ENCODE data around the gene SLC7A5.
"Not testable (repeated sequence)": the region's sequence is repeated elsewhere in the genome, so short reads cannot be mapped to it uniquely, and the experiment has no call there.

SLC7A5 gene

DNA sequence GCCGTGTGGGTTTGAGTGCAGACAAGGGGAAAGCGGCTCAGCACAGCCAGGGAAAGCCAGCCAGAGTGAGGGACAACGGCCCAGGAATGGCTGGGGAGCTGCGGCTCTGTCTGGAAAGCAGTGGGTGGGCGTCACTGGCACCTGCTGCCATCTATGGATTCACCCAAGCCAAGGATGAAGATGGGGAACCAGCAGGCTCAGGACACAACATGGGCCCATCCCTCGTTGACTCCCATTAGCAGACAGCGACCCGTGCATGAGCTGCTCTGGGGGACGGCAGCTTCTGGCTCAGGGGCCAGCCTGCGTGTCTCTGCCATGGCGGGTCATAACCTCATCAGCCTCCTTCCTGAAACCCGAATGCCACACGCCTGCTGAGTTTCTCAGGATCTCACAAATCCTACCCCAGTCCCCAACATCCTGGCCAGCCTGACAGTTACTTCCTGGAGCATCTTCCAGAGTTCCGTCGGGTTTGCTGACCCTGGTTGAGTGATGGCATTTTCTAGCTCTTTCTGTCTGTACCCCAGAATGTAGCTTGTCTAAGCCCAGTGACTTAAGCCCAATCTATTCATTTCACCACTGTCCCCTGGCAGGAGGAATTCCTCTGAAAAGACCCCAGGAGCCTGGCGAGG lies 50.7 kb downstream of the SLC7A5 start:
- no peak for DNase-seq

DNA sequence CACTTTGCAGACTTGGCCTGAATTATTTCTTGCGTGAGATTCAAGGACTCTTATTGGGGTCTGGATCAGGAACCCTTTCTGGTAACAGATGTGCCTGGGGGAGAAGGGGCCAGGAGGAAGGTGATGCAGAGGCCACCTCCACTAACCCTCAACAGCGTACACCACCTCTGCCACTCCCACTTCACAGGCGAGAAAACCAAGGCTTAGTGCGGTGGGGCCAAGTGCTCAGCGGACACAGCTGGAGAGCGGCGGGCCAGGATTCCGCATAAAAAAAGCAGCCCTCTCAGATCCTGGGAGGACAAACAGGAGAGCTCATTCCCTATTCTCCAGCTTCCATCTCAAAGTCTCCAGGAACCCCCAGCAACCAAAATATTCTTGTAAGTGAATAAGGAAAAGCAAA lies 51.4 kb downstream of the SLC7A5 start:
- no peak for DNase-seq

DNA sequence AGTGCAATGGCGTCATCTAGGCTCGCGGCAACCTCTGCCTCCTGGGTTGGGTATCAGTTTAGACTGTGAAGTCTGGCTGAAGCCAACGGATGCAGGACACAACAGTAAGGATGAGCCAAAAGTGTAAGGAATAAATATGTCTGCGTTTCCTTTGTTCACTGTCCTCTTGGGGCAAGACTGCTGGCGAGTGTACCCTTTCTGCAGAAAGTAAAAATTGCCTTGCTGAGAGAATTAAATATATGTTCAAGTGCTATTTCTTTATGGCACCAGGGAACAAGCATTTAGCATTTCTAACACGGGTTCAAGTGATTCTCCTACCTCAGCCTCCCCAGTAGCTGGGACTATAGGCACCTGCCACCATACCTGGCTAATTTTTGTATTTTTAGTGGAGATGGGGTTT lies 51.9 kb downstream of the SLC7A5 start:
- not testable (repeated sequence) for DNase-seq

DNA sequence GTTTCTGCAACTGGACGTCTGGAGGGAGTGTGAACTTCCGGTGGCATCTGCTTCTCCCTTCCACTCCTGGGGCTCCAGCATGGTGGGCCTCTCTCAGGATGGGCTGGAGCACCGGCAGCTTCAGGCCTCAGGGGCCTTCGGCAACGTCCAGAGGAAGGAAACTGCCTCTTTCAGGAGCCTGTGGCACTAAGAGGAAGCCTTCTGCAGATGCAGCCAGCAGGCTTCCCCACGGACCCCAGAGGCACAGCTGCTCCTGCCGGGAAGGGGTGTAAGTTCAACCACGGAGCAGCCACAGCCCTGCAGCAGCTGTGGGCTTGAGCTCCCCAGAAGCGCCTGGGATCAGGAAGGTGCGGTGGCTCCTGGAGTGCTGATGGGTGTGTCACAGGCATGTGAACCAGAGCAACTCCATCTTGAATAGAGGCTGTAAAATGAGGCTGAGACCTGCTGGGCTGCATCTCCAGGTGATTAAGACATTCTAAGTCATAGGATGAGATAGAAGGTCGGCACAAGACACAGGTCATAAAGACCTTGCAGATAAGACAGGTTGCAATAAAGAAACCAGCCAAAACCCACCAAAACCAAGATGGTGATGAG lies 52.7 kb downstream of the SLC7A5 start:
- no peak for DNase-seq

GRCh38 chr16:87815567-87815966 lies 53.7 kb downstream of the SLC7A5 start:
- DNase-seq, result no peak

GRCh38 chr16:87812200-87812656 lies 57.1 kb downstream of the SLC7A5 start:
- no peak for DNase-seq

DNA sequence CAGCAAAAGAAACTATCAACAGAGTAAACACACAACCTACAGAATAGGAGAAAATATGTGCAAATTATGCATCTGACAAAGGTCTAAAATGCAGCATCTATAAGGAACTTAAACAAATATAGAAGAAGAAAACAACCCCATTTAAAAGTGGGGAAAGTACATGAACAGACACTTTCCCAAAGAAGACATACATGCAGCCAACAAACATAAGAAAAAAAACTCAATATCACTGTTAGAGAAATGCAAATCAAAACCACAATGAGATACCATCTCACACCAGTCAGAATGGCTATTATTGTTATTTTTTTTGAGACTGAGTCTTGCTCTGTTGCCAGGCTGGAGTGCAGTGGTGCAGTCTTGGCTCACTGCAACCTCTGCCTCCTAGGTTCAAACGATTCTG lies 57.9 kb downstream of the SLC7A5 start:
- DNase-seq, result not testable (repeated sequence)

GRCh38 chr16:87809150-87809902 lies 60.0 kb downstream of the SLC7A5 start:
- DNase-seq, result no peak

GRCh38 chr16:87808108-87808507 lies 61.2 kb downstream of the SLC7A5 start:
- DNase-seq, result no peak

DNA sequence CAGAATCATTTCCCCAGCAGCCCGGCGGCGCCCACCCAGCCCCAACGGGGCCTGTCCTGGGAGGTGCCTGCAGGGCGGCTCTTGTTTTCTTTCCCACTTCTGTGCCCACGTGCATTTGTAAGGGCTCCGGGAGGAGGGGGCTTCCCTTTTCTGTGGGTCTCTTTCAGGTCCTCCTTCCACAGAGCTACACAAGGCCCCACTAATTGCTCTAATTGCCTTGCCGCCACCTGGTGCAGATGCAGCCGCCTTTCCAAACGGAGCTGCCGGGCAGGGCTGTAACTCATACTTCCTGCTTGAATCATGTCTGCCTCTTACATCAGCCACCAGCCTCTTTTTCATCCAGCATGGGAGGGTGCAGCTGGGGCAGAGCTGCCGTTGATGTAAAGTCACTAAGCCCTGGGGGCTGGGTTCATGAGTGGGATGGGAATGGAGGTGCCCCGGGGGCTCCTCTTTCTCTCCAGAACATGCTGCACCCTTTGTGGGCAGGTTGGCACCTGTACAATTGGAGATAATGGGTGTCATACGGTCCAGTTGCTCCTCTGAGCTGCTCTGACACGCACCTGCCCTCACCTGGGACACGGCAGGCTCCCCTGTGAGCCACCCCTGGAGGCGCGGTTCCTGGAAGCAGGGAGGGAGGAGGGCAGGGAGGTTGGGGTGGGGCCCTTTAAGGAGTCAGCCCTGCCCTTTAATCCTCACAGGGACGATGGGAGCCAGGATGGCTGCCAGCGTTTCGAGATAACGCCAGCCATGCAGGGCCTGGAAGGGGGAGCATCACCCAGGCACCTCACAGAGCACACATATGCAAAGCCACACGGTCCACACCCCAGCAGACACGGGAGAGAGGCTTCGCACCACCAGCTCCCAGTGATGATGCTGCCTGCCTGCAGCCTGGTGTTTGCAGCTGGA lies 62.4 kb downstream of the SLC7A5 start:
- peak; percentile 66 for DNase-seq

DNA sequence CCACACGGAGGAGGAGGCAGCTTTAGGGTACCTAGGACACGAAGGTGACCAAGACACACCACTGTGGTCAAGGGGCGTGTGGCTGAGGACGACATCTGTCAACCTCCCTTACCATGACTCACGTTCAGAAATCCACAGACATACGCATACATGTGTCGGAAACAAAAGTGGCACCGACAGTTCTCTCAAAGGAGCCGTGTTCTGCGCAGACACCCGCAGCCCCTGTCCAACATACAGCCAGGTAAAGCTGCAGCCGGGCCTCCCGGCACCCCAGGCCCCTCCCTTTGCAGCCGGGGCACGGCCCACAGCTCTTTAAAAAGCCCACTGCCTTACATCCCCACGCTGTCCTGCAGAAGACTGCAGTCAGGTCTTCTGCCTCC lies 63.1 kb downstream of the SLC7A5 start:
- DNase-seq, result peak; percentile 49

DNA sequence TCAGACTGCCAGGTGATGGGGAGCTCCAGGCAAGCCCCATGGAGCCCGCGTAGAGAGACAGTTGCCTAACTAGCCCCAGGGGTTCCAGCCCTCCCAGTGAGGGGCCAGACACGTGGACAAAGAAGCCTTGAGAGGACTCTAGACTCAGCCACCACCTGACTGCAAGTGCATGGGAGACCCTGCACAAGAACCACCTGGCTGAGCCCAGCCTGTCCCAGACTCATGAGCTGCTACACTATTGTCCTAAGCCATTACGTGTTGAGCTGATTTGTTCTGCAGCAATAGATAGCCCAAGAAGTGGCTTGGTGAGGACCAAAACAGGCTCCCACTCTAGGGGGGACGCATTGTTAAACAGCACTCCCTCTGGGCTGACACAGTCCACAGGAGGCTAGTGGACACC lies 65.9 kb downstream of the SLC7A5 start:
- DNase-seq, result no peak

DNA sequence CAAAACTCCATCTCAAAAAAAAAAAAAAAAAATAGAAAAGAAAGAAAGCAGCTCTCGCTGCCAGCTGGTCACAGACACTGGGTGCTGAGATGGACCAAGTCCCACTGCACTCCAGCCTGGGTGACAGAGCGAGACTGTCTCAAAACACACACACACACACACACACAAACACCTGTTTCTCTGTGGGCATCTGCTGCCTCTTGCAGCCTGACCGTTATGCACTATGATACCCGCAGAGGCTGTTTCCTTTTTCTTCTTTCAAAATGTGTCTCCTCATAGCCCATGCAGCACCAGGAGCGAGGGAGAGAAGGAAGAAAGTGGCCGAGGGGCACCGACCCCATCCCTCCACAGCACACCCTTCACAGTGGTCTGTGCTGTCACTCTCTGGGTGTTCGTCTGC lies 66.6 kb downstream of the SLC7A5 start:
- DNase-seq, result no peak

- DNase-seq, result no peak
Observed at GRCh38 chr16:87801679-87802259, 67.5 kb downstream of the SLC7A5 start.

- no peak for DNase-seq
Observed at GRCh38 chr16:87800497-87800896, 68.8 kb downstream of the SLC7A5 start.

- no peak for DNase-seq
Observed at GRCh38 chr16:87795336-87795735, 74.0 kb downstream of the SLC7A5 start.

DNA sequence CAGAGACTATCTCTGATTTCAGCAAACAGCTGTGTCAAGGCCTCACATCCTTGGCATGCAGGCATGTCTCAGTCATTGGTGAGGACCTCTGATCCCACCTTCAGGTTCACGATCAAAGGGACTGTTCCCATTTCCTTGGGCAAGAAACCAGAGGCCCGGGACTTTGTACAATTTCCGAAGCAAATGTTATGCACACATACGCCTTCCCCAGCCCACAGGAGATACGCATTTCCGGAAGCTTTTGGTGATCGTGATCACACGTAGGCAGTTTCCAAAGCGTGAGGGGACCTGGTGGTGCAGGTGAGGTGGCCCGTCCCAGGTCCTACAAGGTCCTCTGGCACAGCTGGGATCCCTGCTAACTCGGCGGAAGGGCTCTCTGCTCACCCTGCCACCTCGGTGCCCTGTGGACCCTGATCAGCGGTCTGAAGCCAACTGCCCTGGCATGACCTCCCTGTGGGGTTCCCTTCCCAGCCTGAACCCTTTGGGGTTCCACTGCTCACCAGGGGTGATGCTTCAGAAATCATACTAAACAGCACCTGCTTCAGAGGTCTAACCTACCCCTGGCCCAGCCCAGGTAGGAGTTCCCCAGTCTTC lies 74.7 kb downstream of the SLC7A5 start:
- DNase-seq, result no peak

DNA sequence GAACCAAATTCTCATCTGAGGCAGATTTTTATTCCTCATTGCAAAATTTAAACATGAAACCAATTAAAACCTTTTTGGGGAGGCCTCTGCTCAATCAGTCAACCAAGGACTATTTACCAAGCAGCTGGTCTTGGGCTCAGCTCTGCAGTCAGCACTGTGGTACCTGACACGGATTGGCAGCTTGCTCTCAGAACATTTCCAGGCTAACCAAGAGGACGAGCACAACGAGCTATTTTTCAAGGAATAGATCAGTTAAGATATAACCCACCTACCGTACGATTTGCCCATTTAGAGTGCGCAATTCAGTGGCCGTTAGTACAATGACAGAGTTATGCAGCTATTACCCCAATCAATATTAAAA lies 77.1 kb downstream of the SLC7A5 start:
- DNase-seq, result no peak

DNA sequence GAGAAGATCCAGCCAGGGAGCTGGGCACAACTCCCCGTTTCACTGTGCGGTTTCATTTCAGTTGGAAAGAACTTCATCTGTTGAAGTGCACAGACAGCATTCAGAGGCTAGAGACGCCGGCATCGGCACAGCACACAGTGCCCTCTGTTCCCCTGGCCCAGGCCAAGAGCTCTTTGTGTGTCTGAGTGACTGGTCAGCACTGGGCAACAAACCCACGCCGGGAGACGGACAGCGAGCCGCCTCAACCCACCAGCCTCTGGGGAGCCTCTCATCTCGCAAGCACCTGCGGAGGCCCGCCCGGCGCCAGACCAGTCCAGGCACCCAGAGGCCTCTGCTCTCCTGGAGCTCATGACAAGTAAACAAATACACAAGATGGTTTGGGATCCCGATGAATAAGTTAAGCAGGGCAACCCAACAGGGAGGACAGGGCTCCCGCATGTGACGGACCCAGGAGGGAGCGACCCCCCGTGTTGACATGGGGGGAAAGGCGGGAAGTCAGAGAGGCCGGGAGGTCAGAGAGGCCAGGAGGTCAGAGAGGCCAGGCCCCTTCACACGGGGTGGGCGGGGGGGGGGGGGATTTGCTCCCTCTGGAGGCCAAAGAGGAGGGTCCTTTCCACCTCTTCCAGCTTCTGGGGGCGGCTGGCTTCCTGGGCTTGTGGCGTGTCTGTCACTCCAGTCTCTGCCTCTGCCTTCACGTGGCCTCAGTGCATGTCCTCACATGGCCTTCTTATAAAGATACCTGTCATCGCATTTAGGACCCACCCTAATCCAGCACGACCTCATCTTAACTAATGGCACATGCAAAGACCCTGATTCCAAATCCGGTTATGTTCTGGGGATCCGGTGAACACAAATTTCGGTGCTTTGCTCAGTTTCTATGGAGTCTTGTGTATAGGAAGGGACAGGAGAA lies 77.8 kb downstream of the SLC7A5 start:
- DNase-seq, result no peak

DNA sequence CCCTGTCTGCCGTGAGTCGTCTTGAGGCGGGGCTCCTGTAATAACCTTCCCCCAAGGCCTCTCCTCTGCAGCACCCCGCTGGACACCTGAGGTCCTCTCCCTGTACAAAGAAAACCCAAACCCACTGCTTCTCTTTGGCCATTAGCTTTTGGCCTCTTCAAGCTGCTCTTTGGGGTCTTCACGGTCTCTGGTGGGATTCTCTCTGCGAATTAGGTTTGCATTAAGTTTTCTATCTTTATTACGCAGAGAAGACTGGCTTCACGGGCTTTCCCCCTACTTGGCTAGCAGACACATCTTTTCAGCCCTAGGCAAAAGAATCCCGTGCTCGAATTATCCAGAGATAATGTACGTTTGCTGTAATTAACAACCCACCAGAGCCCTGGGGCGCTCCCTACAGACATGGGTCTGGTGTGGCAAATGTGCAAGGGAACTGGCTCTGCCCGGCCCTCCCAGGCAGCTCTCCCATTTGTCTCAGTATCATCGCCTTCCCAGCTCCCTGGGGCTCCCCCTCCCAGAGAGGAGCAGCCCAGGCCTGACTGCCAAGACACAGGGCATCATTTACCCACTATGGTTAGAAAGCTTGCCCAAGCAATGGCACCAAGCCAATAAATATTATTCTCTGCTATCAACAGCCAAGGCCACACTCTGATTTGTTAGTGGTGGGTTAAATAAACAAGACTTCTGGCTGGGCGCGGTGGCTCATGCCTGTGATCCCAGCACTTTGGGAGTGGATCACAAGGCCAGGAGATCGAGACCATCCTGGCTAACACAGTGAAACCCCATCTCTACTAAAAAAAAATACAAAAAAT lies 78.8 kb downstream of the SLC7A5 start:
- no peak for DNase-seq
